GM18505 (cell line): ENCODE measurements around the gene RHEBL1.

Source experiments
- ATAC-seq: cut with Tn5 transposase; IDR thresholded peaks from one replicate; pipeline ENCODE4 v1.9.1; 2021; ENCODE audit not compliant: unreplicated experiment
- POLR2A ChIP-seq: IDR thresholded peaks from 4 replicates; pipeline ENCODE4 v1.6.1; 2011; ENCODE audit warnings: borderline replicate concordance; ENCODE audit not compliant: insufficient read depth, insufficient read length; ENCODE audit errors: extremely low read depth

RHEBL1 gene

GRCh38 chr12:49041036-49041880 lies 28.5 kb downstream of the RHEBL1 start:
- ATAC-seq = no peak
- TF ChIP-seq POLR2A = no peak

DNA sequence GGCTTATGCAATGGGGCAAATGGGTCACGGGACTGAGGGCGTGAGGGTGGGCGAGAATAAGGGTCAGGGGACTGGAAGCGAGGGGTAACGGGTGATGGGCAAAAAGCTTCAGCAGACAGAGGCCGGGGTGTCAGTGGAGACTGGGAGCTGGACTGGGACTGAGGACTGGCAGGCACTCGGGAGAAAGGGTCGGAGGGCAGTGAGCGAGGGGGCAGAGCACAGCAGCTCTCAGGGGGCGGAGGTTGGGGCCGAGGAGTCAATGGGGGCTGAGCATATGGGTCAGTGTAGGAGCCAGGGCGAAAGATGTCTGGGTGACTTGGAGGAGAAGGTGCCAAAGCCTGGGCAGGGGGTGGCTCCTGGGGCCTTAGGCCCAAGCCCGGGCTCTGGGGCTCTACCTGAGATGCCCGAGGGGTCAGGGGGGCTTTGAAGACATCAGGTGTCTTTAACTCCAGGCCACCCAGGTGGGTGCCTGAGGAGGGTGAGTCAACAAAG lies 29.4 kb downstream of the RHEBL1 start:
- ATAC-seq = no peak
- TF ChIP-seq POLR2A = no peak

DNA sequence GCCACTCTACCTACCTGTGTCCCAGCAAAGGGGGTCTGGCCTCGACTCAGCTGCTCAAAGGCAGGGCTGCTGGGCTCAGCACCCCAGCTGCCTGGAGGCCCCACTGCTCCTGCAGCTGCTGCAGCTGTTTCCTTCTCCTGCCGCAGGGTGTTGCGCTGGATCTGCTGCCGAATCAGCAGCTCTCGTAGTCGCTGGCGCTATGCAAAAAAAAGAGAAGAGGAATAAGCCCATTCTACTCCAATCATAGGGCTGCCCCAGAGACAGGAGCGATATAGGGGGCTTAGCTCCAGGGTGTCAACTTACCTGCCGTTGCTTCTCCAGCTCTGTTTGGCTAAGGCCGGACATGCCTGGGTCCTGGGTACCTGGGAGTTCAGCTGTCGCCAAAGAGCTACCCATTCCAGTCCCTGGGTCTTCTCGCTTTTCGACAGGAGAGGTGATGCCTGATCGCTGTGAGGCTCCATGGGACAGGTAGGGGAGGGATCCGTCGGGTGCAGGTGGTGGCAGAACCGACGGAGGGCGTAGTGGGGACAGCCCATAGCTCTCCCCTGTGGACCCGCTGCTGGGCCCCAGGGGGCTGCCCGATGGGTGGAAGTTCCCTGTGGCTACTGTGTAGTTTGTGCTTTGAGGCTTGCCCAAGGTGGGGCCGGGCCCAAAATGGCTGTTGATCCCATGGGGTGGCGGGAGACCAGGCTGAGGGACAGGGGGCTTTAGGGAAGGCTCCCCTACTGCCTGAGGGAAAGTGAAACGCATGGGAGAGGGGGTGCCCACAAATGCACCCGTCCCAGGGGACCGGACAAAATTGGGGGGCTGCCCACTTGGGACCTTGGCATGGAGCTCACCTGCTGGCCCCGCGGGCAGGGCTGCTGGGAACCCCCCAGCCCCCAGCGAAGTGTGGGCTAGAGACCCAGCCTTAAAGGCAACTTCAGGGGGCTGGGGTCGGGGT lies 30.1 kb downstream of the RHEBL1 start:
- no peak for ATAC-seq
- no peak for TF ChIP-seq POLR2A

- TF ChIP-seq POLR2A = no peak
- no peak for ATAC-seq
These were observed 31.4 kb downstream of the RHEBL1 start for GRCh38 chr12:49038291-49038955.

DNA sequence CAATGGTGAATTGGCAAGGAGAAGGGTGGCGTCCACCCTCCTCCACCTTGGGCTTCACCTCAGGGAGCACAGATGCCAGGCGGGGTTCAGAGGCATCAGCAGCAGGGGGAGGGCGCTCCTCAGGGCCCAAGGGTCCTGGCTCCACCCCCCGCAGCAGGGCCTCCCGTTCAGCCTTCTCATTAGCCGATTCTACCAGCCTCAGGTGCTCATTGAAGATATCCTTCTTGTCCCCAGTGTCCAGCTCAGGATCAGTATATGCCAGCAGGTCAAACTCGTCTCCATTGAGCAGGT lies 31.9 kb downstream of the RHEBL1 start:
- no peak for TF ChIP-seq POLR2A

GRCh38 chr12:49037111-49037946 lies 32.5 kb downstream of the RHEBL1 start:
- TF ChIP-seq POLR2A = no peak
- no peak for ATAC-seq

More for the DNA sequence above, 31.9 kb downstream of the RHEBL1 start:
- no peak for ATAC-seq

- no peak for TF ChIP-seq POLR2A
- ATAC-seq = no peak
These were observed 33.8 kb downstream of the RHEBL1 start for GRCh38 chr12:49036029-49036428.

DNA sequence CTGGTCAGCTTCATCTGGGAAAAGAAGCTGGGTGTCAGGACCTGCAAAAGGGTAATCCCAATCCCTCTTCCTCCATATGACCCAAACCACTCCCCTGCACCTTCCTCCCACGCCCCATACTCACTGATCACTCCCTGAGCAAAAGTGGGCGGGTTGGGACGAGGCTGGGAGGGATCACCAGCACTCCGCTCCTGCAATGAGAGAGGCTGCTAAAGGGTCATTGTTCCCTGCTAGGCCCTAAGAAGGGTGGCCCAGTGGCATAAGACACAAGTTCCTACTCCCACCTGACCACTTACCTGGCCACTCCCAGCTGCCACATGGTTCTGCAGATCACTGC lies 35.5 kb downstream of the RHEBL1 start:
- no peak for TF ChIP-seq POLR2A
- no peak for ATAC-seq

GRCh38 chr12:49033611-49034285 lies 36.0 kb downstream of the RHEBL1 start:
- peak; percentile 13 for TF ChIP-seq POLR2A
- ATAC-seq = no peak

GRCh38 chr12:49032679-49033447 lies 36.9 kb downstream of the RHEBL1 start:
- ATAC-seq = no peak

DNA sequence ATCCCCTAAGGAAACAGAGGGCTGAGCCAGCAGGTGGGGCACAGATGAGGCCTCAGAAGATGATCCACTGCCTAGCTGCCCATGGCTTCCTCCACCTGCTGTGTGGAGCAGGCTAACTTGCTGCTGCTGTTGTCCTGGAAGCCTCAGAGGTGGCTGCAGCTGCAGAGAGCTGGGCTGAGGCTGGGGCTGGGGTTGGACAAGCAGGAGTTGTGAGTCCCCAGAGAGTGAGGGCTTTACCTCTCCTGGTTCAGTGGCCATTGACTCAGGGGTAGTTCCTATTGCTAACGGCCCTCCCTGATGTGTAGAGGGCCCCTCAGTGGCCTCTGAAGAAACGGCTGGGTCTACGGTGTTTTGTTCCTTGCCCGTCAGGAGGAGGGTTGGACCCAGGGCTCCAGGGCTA lies 37.5 kb downstream of the RHEBL1 start:
- no peak for TF ChIP-seq POLR2A
- no peak for ATAC-seq

More at GRCh38 chr12:49032679-49033447, 36.9 kb downstream of the RHEBL1 start:
- no peak for TF ChIP-seq POLR2A
